Aorta (tissue), 5 donors: ENCODE data around the gene SCAPER. TPM values are rescaled to one million over a fixed set of nuclear protein-coding genes. Genes with fewer than 3 reads are reported as not detected.

ENCODE experiments used
- ATAC-seq: fragments of 200-7000 bp; cut with Tn5 transposase; one replicate; pipeline ENCODE4 v1.9.1; 2022; ENCODE audit warnings: moderate library complexity; ENCODE audit not compliant: low FRiP score
- DNase-seq, 2 donors: peaks; one replicate each; pipeline ENCODE4 v3.0.0-alpha.2; 2020
- H3K27ac ChIP-seq, 2 donors: one replicate each; pipeline ENCODE4 v1.5.1; 2013; ENCODE audit warnings: low read length in 2 of 2, mild to moderate bottlenecking in 2 of 2, moderate library complexity in 2 of 2, control low read depth in 1 of 2, inconsistent platforms in 1 of 2, low read depth in 1 of 2
- H3K27me3 ChIP-seq, 2 donors: one replicate each; pipeline ENCODE4 v1.6.1; 2013; ENCODE audit warnings: control low read depth in 1 of 2, low read length in 1 of 2, mild to moderate bottlenecking in 1 of 2, moderate library complexity in 1 of 2; ENCODE audit not compliant: insufficient read depth in 2 of 2, control insufficient read depth in 1 of 2
- H3K36me3 ChIP-seq, 2 donors: one replicate each; pipeline ENCODE4 v1.6.1; 2013; ENCODE audit warnings: control low read depth in 1 of 2, low read length in 1 of 2, mild to moderate bottlenecking in 1 of 2; ENCODE audit not compliant: insufficient read depth in 2 of 2, control insufficient read depth in 1 of 2
- H3K4me1 ChIP-seq, 2 donors: one replicate each; pipeline ENCODE4 v1.6.1; 2013; ENCODE audit warnings: low read length in 2 of 2, control low read depth in 1 of 2, mild to moderate bottlenecking in 1 of 2, moderate library complexity in 1 of 2; ENCODE audit not compliant: insufficient read depth in 2 of 2, control insufficient read depth in 1 of 2
- H3K4me3 ChIP-seq, 2 donors: one replicate each; pipeline ENCODE4 v1.5.1; 2013; ENCODE audit warnings: low read length in 2 of 2, control low read depth in 1 of 2, mild to moderate bottlenecking in 1 of 2
- H3K9me3 ChIP-seq: one replicate; pipeline ENCODE4 v1.6.1; 2013; ENCODE audit warnings: mild to moderate bottlenecking, low read length; ENCODE audit not compliant: control insufficient read depth
- WGBS, 2 donors: extraction: QIAGEN DNeasy Blood & Tissue Kit; methylation state at CpG; one replicate each; pipeline ENCODE4 v1.1.7; 2013; 5-methylcytosine and 5-hydroxymethylcytosine counted together
- intact Hi-C, 2 donors: fragments of 100-400 bp; cut with DNase I; formaldehyde crosslinking; loops; one replicate each; pipeline versions ENCODE4 v1.14.2 to v1.15.0; 2022
- polyA plus RNA-seq, 2 donors: library from polyadenylated mRNA; stranded (reverse); fragments of 200-250 nt; gene quantifications; one replicate each; pipeline ENCODE4 v1.2.3, GENCODE V29; 2013
- total RNA-seq, 2 donors: library from RNA; stranded (reverse); fragmentation: NEBNext Ultra II Directional; extraction: Animal tissue kit (Norgen Biotek cat#: 25700); gene quantifications; one replicate each; pipeline ENCODE4 v1.2.1, GENCODE V29; 2021
- donor health status: healthy with polysubstance abuse.
- donor health status: Bipolar disorder and iron deficiency.
- donor health status: DM: no; HTN: no; CAD: no.
- donor health status: DM: no; HTN: no; CAD: no.
- donor health status: DM: yes; HTN: yes; CAD: no.

SCAPER gene
- total and polyA plus RNA-seq, 4 donors, result 11.9 to 44.3 (median 25.6) TPM

DNA sequence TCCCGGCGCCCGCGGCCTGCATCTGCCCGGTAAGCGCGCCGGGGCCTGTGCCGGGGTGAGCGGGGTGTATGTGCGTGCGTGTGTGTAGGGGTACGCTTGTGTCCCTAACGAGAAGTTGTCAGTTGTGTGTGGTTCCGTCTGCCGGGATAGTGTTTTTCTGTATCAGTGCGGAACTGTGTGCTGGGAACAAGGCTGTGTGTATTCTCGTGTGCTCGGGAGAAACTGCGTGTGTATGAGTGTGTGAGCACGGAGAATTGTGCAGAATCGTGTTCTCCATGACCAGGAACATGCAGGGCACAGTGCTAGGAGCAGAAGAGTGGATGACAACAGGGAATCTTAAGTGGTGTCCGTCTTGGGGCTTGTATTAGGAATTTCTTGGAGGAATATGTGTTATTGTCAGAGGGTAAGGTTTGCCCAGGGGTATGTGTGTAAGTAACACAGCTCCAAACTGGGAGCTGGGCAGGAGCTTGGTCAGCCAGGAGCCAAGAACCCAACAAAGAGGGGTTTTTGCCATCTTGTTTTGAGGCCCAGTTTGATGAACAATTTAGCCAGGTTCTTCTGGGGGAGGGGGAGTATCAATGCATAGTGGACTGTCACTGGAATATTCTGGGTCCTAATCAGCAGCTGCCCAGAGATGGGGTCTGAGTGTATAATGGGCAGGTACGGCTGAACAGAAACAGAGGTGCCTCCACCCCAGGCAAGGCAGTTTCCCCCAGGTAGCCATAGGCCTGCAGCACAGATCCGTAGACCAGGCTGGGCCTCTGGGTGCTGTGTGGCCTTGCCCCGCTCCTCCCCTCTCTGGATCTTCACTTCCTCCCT, 566.4 kb downstream of the SCAPER start:
- Histone ChIP-seq H3K36me3 (no peaks in the 10 kb centered on the region), H3K4me3 (no peak overlapping the region), H3K9me3 (no peaks in the 10 kb centered on the region), H3K27ac (no peak overlapping the region), H3K27me3 (no peaks in the 10 kb centered on the region), H3K4me1 (no peaks in the 10 kb centered on the region)
- intact Hi-C loops, result no loop called here
- DNase-seq (no peak), ATAC-seq (no peak)
- 52 to 54% methylated on average over 26 of the region's 26 CpGs for WGBS, 2 donors

DNA sequence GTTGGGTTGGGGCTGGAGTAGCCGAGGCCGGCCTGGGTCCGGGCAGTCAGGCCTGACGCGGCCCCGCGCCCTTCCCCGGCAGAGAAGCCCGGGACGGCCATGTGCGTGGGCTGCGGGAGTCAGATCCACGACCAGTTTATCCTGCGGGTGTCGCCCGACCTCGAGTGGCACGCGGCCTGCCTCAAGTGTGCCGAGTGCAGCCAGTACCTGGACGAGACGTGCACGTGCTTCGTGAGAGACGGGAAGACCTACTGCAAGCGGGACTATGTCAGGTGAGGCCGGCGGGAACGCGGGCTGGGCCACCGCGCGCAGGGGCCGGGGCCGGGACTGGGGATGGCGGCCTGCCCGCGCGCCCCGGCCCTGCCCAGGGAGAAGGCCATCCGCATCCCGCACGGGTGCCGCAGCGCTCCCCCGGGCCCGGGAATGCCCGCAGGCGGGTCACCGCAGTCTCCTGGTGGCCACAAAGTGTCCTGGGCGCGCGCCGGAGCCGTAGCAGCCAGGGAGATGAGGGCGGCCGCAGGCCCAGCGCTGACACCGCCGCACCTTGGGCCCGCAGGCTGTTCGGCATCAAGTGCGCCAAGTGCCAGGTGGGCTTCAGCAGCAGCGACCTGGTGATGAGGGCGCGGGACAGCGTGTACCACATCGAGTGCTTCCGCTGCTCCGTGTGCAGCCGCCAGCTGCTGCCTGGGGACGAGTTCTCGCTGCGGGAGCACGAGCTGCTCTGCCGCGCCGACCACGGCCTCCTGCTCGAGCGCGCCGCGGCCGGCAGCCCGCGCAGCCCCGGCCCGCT, 567.2 kb downstream of the SCAPER start:
- H3K36me3 ChIP-seq, result no peaks in the 10 kb centered on the region
- no peak for DNase-seq
- H3K4me1 ChIP-seq, result no peaks in the 10 kb centered on the region
- H3K4me3 ChIP-seq, result no peak overlapping the region
- H3K9me3 ChIP-seq, result no peaks in the 10 kb centered on the region
- ATAC-seq, result no peak
- no peaks in the 10 kb centered on the region for H3K27me3 ChIP-seq
- intact Hi-C loops, result no loop called here
- H3K27ac ChIP-seq, result no peak overlapping the region
- WGBS, 2 donors, result 8 to 11% methylated on average over 72 to 89 of the region's 89 CpGs

DNA sequence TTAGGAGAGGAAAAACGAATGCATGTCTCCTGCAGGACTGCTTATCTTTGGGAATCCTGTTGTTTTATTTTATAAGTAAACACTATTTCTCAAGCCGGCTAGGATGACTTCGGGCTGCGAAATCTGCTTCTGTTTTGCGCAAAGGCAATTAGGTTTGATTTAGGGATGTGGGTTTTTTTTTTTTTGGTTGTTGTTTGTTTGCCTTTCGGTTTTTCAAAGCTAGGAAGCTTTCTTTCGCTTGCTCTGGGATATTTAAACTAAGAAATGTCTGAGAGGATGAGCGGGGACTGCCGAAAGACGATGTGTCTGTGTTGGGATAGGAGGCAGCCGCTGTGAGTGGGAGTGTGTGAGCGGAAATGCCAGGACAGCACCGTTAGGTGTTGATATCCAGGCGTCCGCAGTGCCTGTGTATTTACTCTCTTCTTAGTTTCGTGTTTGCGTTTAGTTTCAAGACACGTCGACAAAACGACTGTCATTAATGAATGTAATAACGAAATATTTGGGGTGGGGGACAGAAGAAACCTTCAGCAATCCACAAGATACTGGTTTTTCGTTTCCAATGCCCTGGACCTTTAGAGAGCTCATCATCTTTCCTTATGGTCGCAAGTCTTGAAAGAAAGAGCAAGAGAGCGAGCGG, 568.0 kb downstream of the SCAPER start:
- no peaks in the 10 kb centered on the region for H3K4me1 ChIP-seq
- H3K27me3 ChIP-seq, result no peaks in the 10 kb centered on the region
- ATAC-seq (no peak), DNase-seq (no peak)
- 14 to 19% methylated on average over 25 of the region's 25 CpGs for WGBS, 2 donors
- H3K36me3 ChIP-seq, result no peaks in the 10 kb centered on the region
- intact Hi-C loops, result no loop called here
- no peaks in the 10 kb centered on the region for H3K9me3 ChIP-seq
- no peak overlapping the region for H3K4me3 ChIP-seq
- H3K27ac ChIP-seq, result no peak overlapping the region

DNA sequence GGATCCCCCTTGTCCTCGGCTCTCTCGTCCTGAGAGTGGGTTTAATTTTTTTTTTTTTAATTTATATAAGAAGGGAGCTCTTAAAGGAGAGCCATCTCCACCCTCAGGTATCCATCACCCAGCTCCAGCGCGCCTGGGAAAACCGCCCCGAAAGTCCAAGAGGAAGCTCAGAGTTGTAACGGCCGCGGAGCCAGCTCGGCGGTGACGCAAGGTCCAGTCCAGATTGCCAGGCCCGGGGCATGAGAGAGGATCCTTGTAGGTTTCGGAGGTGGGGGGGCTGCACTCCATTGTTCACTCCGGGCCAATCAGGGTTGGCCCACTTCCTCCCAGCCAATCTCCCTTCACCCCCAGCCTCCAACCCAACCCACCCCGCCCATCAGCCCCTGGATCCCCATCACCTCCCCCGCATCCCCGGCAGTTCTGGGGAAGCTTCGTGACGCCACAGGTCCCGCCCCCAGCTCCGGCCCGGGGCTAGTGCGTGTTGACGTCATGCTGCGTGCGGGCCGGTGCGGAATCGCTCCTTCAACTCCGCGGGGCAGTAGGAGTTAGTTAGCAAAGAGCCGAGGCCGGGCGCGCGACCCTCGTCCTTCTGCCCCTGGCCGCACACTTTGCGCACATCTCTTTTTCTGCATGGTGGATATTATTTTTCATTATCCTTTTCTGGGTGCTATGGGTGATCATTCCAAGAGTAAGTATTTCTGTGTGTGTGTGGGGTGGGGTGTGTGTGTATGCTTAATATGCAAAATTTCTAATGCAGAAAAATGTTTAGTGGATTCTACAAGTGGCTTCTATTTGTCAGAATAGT, 568.7 kb downstream of the SCAPER start, which contains the start of gene ISL2:
Gene ISL2, plus strand, starts transcription at position 520 of the 805 bp plus-strand sequence. Its CDS starts 111 bp downstream, at position 631.
- Histone ChIP-seq H3K4me3 (no peak within 1 kb of the TSS), H3K27me3 (no peaks in the 10 kb centered on the region), H3K9me3 (no peaks in the 10 kb centered on the region), H3K27ac (no peak within 1 kb of the TSS), H3K36me3 (no peaks in the 10 kb centered on the region), H3K4me1 (no peaks in the 10 kb centered on the region)
- ATAC-seq, result no peak
- peak; percentile 66 to 81 for DNase-seq
- intact Hi-C loops, result no loop called here
- 11 to 12% methylated on average over 40 of the region's 40 CpGs for WGBS, 2 donors

DNA sequence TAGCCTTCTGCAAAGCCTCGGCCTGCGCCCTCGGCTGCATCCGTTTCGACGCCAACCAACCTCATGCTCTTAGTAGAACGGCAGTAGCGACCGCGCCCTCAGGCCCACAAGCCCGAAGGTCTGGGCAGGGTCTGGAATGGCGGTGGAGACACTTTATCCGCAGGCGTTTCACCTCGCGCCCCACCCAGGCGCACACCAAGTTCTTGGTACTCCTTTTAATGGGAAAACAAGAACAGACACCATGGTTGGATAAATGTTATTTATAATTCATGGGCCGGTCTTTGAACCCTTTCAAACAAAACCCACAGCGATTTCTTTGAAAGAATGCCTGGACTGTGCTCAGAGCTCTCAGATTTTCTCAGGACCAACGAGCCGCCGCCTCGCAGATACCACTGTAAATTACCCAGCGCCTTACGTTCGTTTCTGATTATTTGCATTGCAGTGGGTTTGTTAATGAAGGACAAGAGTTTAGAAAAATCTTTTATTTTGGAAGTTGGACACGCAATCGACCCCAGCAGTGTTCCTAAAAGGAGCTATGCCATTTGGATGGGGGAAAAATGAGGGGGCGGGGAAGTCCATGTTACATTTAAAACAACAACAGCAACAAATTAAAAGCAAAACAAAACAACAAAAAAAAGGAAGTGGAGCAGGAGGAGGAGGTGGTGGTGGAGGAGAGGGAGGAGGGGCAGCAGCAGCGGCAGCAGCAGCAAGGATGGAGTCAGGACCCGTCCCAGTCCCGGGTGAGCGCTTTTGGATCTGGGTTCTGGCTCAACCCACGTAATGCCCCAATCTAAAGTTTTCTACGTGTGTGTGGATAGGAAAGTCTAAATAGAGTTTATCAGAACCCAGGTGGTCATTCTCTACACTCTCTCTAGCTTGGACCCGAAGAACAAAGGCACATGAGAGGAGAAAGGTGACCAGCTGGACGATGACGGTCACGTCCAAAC, 569.6 kb downstream of the SCAPER start:
- no peaks in the 10 kb centered on the region for H3K4me1 ChIP-seq
- ATAC-seq, result no peak
- no peak overlapping the region for H3K4me3 ChIP-seq
- 14 to 18% methylated on average over 39 of the region's 39 CpGs for WGBS, 2 donors
- intact Hi-C loops, result no loop called here
- no peak for DNase-seq
- H3K27me3 ChIP-seq, result no peaks in the 10 kb centered on the region
- no peaks in the 10 kb centered on the region for H3K9me3 ChIP-seq
- no peaks in the 10 kb centered on the region for H3K36me3 ChIP-seq
- H3K27ac ChIP-seq, result no peak overlapping the region

DNA sequence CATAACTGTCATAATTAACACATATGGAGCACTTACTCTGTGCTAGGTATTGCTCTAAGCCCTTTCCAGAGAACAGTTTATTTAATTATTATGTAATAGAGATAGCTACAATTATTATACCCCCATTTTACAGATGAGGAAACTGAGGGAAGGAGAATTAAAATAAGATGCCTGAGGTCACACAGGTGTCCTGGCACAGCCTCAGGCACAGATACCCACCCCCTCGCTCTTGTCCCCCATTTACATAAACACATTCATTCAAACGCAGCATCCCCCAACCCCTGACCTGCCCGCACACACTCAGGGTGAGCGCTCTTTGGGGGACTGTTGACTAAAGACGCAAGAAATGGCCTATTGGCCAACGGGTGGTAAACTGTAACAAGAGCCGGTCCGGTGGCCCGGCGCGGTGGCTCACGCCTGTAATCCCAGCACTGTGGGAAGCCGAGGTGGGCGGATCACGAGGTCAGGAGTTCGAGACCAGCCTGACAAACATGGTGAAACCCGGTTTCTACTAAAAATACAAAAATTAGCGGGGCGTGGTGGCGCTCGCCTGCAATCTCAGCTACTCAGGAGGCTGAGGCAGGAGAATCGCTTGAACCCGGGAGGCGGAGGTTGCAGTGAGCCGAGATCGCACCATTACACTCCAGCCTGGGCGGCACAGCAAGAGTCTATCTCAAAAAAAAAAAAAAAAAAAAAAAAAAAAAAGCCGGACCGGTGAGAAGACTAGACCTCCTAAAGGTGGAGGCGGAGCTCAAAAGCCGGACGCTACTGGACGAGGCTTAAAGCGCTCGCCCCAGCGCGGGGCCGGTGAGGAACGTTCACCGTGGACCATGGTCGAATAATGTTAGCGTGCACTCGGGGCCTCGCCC, 570.5 kb downstream of the SCAPER start:
- intact Hi-C loops, result loop anchor here in 1 of 2 donors (5.0 kb wide), 1 partner anchor 142 kb away; no protein-coding TSS in a partner anchor
- Histone ChIP-seq H3K27me3 (no peaks in the 10 kb centered on the region), H3K4me1 (no peaks in the 10 kb centered on the region), H3K36me3 (no peaks in the 10 kb centered on the region), H3K9me3 (no peaks in the 10 kb centered on the region), H3K27ac (no peak overlapping the region), H3K4me3 (no peak overlapping the region)
- 29 to 30% methylated on average over 41 to 44 of the region's 44 CpGs for WGBS, 2 donors
- ATAC-seq (no peak), DNase-seq (peak in 1 of 2 donors; percentile 38)
